Measurements from ENCODE around the gene BCAS1. TPM values are rescaled to one million over a fixed set of nuclear protein-coding genes. Genes with fewer than 3 reads are reported as not detected.

Gene BCAS1
- total and polyA plus RNA-seq, 3 donors from 2014 or later: 2.4 to 8.8 (median 3.3) TPM

GRCh38 chr20:54005524-54005923 lies 64.9 kb downstream of the BCAS1 start:
- 87 to 89% methylated on average over 4 of the region's 4 CpGs for WGBS, 2 donors
- intact Hi-C loops (cut with DNase I; ENCODE audit: low total_unique reads): no loop called here
- no peaks in the 10 kb centered on the region for H3K27me3 ChIP-seq

DNA sequence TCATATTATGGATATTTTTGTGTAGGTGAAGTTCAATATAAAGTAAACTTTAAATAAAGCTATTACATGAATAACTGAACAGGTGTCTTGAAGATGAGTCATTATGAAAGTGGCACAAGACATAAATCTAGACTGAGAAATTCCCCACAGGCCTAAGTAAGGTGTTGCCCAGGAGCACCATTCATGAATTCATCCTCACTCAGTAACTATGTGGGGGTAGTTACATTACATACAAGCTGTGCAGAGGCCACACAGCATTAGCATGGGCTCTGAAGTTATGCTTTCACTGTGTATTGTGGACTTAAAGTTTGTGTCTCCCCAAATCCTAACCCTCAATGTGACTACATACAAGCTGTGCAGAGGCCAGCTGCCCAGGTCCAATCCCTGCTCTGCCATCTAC lies 65.9 kb downstream of the BCAS1 start:
- no peak overlapping the region for H3K27ac ChIP-seq
- DNase-seq: no peak
- H3K9me3 ChIP-seq: no peaks in the 10 kb centered on the region
- H3K4me1 ChIP-seq: no peaks in the 10 kb centered on the region
- no peak overlapping the region for H3K4me3 ChIP-seq
- intact Hi-C loops (cut with DNase I; ENCODE audit: low total_unique reads): no loop called here
- no peaks in the 10 kb centered on the region for H3K36me3 ChIP-seq (ENCODE audit: low read depth, missing control alignments)
- no peaks in the 10 kb centered on the region for H3K27me3 ChIP-seq
- no peak for TF ChIP-seq POLR2A (IDR thresholded peaks at IDR 0.05)
- TF ChIP-seq, protein P1, sequence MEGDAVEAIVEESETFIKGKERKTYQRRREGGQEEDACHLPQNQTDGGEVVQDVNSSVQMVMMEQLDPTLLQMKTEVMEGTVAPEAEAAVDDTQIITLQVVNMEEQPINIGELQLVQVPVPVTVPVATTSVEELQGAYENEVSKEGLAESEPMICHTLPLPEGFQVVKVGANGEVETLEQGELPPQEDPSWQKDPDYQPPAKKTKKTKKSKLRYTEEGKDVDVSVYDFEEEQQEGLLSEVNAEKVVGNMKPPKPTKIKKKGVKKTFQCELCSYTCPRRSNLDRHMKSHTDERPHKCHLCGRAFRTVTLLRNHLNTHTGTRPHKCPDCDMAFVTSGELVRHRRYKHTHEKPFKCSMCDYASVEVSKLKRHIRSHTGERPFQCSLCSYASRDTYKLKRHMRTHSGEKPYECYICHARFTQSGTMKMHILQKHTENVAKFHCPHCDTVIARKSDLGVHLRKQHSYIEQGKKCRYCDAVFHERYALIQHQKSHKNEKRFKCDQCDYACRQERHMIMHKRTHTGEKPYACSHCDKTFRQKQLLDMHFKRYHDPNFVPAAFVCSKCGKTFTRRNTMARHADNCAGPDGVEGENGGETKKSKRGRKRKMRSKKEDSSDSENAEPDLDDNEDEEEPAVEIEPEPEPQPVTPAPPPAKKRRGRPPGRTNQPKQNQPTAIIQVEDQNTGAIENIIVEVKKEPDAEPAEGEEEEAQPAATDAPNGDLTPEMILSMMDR (IDR thresholded peaks at IDR 0.05): no peak

More at GRCh38 chr20:54005524-54005923, 64.9 kb downstream of the BCAS1 start:
- DNase-seq: no peak
- Histone ChIP-seq H3K4me3 (no peak overlapping the region), H3K27ac (no peak overlapping the region), H3K9me3 (no peaks in the 10 kb centered on the region), H3K36me3 (ENCODE audit: low read depth, missing control alignments) (no peaks in the 10 kb centered on the region), H3K4me1 (no peaks in the 10 kb centered on the region)
- no peak for TF ChIP-seq POLR2A (IDR thresholded peaks at IDR 0.05)
- TF ChIP-seq, protein P1 (IDR thresholded peaks at IDR 0.05): no peak

DNA sequence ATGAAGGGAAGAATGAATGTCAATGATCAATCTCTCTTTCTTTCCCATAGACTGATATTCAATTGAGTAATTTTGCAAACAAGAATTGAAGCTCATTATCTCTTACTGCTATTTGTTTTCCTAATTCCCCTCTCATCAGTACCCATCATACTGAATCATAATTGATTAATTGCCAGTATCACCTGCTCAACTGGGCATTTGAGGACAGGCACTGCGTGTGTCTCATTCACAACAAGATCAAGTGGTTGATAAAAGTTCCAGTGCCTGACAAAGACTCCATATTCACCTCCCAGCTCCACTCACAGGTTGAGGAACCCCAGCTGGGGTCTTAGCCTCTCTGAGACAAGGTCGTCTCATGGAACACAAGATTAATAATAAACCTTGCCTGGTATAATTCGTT lies 67.7 kb downstream of the BCAS1 start:
- no peaks in the 10 kb centered on the region for H3K4me1 ChIP-seq
- no peak overlapping the region for H3K27ac ChIP-seq
- H3K9me3 ChIP-seq: no peaks in the 10 kb centered on the region
- H3K27me3 ChIP-seq: no peaks in the 10 kb centered on the region
- intact Hi-C loops (cut with DNase I; ENCODE audit: low total_unique reads): no loop called here
- no peak for DNase-seq
- no peaks in the 10 kb centered on the region for H3K36me3 ChIP-seq (ENCODE audit: low read depth, missing control alignments)
- no peak for TF ChIP-seq POLR2A (IDR thresholded peaks at IDR 0.05)
- TF ChIP-seq, protein P1 (IDR thresholded peaks at IDR 0.05): no peak
- 79 to 82% methylated on average over 3 of the region's 3 CpGs for WGBS, 2 donors
- H3K4me3 ChIP-seq: no peak overlapping the region

DNA sequence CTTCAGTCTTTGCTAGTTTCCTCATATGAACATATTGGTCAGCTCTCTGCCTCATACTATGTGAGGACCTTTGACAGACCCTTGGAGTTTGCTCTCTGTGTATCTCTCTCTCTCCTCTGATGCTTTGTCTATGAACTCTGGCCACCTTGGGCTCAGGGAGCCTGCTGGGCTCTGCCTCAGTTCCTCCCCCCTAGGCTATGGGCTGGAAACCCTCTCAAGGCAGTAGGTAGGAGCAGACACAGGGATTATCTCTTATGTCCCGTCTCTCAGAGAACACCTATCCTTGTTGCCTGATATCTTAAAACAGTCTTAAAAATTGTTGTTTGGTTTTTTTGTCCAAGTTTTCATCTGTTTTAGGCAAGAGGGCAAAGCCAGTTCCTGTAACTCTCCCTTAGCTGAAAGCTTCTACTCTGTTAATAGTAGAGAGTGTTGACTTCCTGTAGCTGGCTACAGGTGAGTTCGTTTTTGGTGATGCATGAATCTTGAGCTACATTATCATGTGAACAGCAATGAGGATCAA lies 68.3 kb downstream of the BCAS1 start:
- no peak for DNase-seq

GRCh38 chr20:54000914-54001313 lies 69.5 kb downstream of the BCAS1 start:
- Histone ChIP-seq H3K4me1 (no peaks in the 10 kb centered on the region), H3K27ac (no peak overlapping the region), H3K27me3 (no peaks in the 10 kb centered on the region), H3K36me3 (ENCODE audit: low read depth, missing control alignments) (no peaks in the 10 kb centered on the region), H3K4me3 (no peak overlapping the region), H3K9me3 (no peaks in the 10 kb centered on the region)
- no peak for TF ChIP-seq POLR2A (IDR thresholded peaks at IDR 0.05)
- TF ChIP-seq, protein P1 (IDR thresholded peaks at IDR 0.05): no peak
- WGBS, 2 donors: 67 to 95% methylated on average over 2 of the region's 2 CpGs
- DNase-seq: no peak
- intact Hi-C loops (cut with DNase I; ENCODE audit: low total_unique reads): no loop called here

More for the DNA sequence above, 68.3 kb downstream of the BCAS1 start:
- Histone ChIP-seq H3K27ac (no peak overlapping the region), H3K36me3 (ENCODE audit: low read depth, missing control alignments) (no peaks in the 10 kb centered on the region), H3K9me3 (no peaks in the 10 kb centered on the region), H3K27me3 (no peaks in the 10 kb centered on the region), H3K4me1 (no peaks in the 10 kb centered on the region), H3K4me3 (no peak overlapping the region)
- 79 to 81% methylated on average over 2 of the region's 2 CpGs for WGBS, 2 donors
- intact Hi-C loops (cut with DNase I; ENCODE audit: low total_unique reads): no loop called here
- TF ChIP-seq POLR2A (IDR thresholded peaks at IDR 0.05): no peak
- TF ChIP-seq, protein P1 (IDR thresholded peaks at IDR 0.05): no peak
